H1 (cell line): Measurements from ENCODE around the gene MAST2. TPM values are rescaled to one million over a fixed set of nuclear protein-coding genes. Genes with fewer than 3 reads are reported as not detected.

ENCODE experiments used
- CEBPB ChIP-seq: IDR thresholded peaks from 2 replicates; pipeline ENCODE4 v1.6.1; 2012; ENCODE audit warnings: low read depth, low read length
- NRF1 ChIP-seq: IDR thresholded peaks from 2 replicates; pipeline ENCODE4 v1.6.1; 2011; ENCODE audit warnings: mild to moderate bottlenecking, low read depth, low read length, improper control_type of control experiment
- RBBP5 ChIP-seq: IDR thresholded peaks from 2 replicates; pipeline ENCODE4 v1.7.1; 2012; ENCODE audit warnings: low read depth, mild to moderate bottlenecking, inconsistent platforms, low read length, moderate library complexity, borderline replicate concordance
- TEAD4 ChIP-seq: IDR thresholded peaks from 2 replicates; pipeline ENCODE4 v1.6.1; 2012; ENCODE audit warnings: low read depth, low read length, inconsistent platforms, mixed read lengths
- USF2 ChIP-seq: IDR thresholded peaks from 2 replicates; pipeline ENCODE4 v1.6.1; 2011; ENCODE audit warnings: low read length, improper control_type of control experiment
- YY1 ChIP-seq: IDR thresholded peaks from 2 replicates; pipeline ENCODE4 v1.6.1; 2011; ENCODE audit warnings: low read depth, mild to moderate bottlenecking, low read length
- polyA plus RNA-seq, 7 experiments: library from polyadenylated mRNA; depleted of rRNA in 3 of 7; stranded (reverse) in 5 of 7; unstranded in 2 of 7; fragments of >200 nt in 5 of 7; fragments of 200-250 nt in 2 of 7; gene quantifications; 1 replicate in 5 of 7; 2 replicates in 1 of 7; 4 replicates in 1 of 7; pipeline versions ENCODE4 v1.2.1 to v1.2.3, GENCODE V29; 2011 to 2013; ENCODE audit warnings: missing spikeins in 2 of 7, mixed read lengths in 2 of 7
- total RNA-seq: library from RNA; stranded (reverse); fragmentation: NEBNext Ultra II Directional; extraction: Animal tissue kit (Norgen Biotek cat#: 25700); gene quantifications from 2 replicates; pipeline ENCODE4 v1.2.1, GENCODE V29; 2021

MAST2 gene
- total and polyA plus RNA-seq, 2 of the 8 experiments (the other 6 are each of a cell fraction or from before 2014, with no cell fraction given), result 20.5 to 35.4 TPM

GRCh38 chr1:45913731-45914501 is 110.5 kb downstream of the MAST2 start (continued):
- TF ChIP-seq RBBP5, result no peak
- TF ChIP-seq TEAD4, result no peak
- no peak for TF ChIP-seq NRF1
- no peak for TF ChIP-seq CEBPB
- TF ChIP-seq YY1, result no peak
- no peak for TF ChIP-seq USF2
